B cell (primary cell): ENCODE measurements around the gene PPP1R12B. TPM values are rescaled to one million over a fixed set of nuclear protein-coding genes. Genes with fewer than 3 reads are reported as not detected.

Experiments used
- ATAC-seq: fragments of 200-7000 bp; cut with Tn5 transposase; one replicate; pipeline ENCODE4 v1.10.0; 2021; ENCODE audit warnings: low read depth, mild to moderate bottlenecking, moderate number of reproducible peaks, moderate library complexity
- CTCF ChIA-PET: fragments of 350-600 bp; sonication (Branson Sonifier 250); formaldehyde crosslinking; loops from one replicate; lab custom pipeline; 2021; ENCODE audit warnings: antibody characterized with exemption, inconsistent platforms; lab: Charles Lee
- POLR2A ChIA-PET: fragments of 350-600 bp; sonication (Branson Sonifier 250); formaldehyde crosslinking; loops from one replicate; lab custom pipeline; 2021; ENCODE audit warnings: antibody characterized with exemption; lab: Charles Lee
- DNase-seq: peaks from one replicate; pipeline ENCODE4 v3.0.0; 2013
- H2AFZ ChIP-seq: 2 replicates; pipeline ENCODE4 v1.6.1; 2012; ENCODE audit warnings: mild to moderate bottlenecking, low read depth, low read length; ENCODE audit not compliant: insufficient read depth, poor library complexity, severe bottlenecking
- H3K27ac ChIP-seq, 2 donors: 1 replicate in 1 of 2; 2 replicates in 1 of 2; pipeline ENCODE4 v1.5.1; 2012 to 2013; ENCODE audit warnings: low read length in 2 of 2, mild to moderate bottlenecking in 2 of 2, moderate library complexity in 1 of 2
- H3K27me3 ChIP-seq, 4 experiments: fragments of 200-600 bp in 1 of 4; sonication (generic) in 1 of 4; replicated peaks in 1 of 4; 1 replicate in 2 of 4; 2 replicates in 2 of 4; pipeline versions ENCODE4 v1.6.1 to v1.7.0; 2013 to 2016; ENCODE audit warnings: low read length in 3 of 4, mild to moderate bottlenecking in 2 of 4, mixed read lengths in 1 of 4, moderate library complexity in 1 of 4; ENCODE audit not compliant: insufficient read depth in 4 of 4, control insufficient read depth in 3 of 4; ENCODE audit errors: control extremely low read depth in 1 of 4
- H3K36me3 ChIP-seq, 2 experiments: replicated peaks in 1 of 2; 1 replicate in 1 of 2; 2 replicates in 1 of 2; pipeline versions ENCODE4 v1.6.1 to v1.7.1; 2013; ENCODE audit warnings: low read length in 1 of 2; ENCODE audit not compliant: insufficient read depth in 2 of 2, control insufficient read depth in 1 of 2; ENCODE audit errors: control extremely low read depth in 1 of 2, extremely low read depth in 1 of 2
- H3K4me1 ChIP-seq, 2 donors: fragments of 200-600 bp in 1 of 2; sonication (generic) in 1 of 2; 1 replicate in 1 of 2; 2 replicates in 1 of 2; pipeline versions ENCODE4 v1.5.1 to v1.6.1; 2013 to 2017; ENCODE audit warnings: low read length in 2 of 2; ENCODE audit not compliant: control insufficient read depth in 2 of 2, insufficient read depth in 2 of 2
- H3K4me2 ChIP-seq: replicated peaks from 2 replicates; pipeline ENCODE3; 2012; ENCODE audit warnings: mild to moderate bottlenecking, low read depth, low read length; ENCODE audit not compliant: poor library complexity, severe bottlenecking
- H3K4me3 ChIP-seq, 5 experiments: fragments of 200-600 bp in 1 of 5; sonication (generic) in 1 of 5; 1 replicate in 3 of 5; 2 replicates in 2 of 5; pipeline versions ENCODE4 v1.5.1 to v1.7.0; 2011 to 2016; ENCODE audit warnings: low read length in 4 of 5, mild to moderate bottlenecking in 4 of 5, low read depth in 2 of 5, control low read depth in 1 of 5, moderate library complexity in 1 of 5; ENCODE audit not compliant: insufficient read depth in 1 of 5; ENCODE audit errors: control extremely low read depth in 1 of 5, extremely low read depth in 1 of 5
- H3K79me2 ChIP-seq: fragments of 200-600 bp; sonication (generic); one replicate; pipeline ENCODE4 v1.6.0; 2016; ENCODE audit warnings: low read length; ENCODE audit not compliant: control insufficient read depth, insufficient read depth
- H3K9ac ChIP-seq: fragments of 200-600 bp; sonication (generic); 2 replicates; pipeline ENCODE4 v1.6.1; 2017; ENCODE audit warnings: mild to moderate bottlenecking, low read length, moderate library complexity
- H3K9me3 ChIP-seq, 3 donors: one replicate each; pipeline versions ENCODE4 v1.6.1 to v1.7.1; 2013; ENCODE audit warnings: low read length in 2 of 3; ENCODE audit not compliant: control insufficient read depth in 2 of 3, insufficient read depth in 1 of 3; ENCODE audit errors: control extremely low read depth in 1 of 3
- H4K20me1 ChIP-seq: 2 replicates; pipeline ENCODE4 v1.6.0; 2012; ENCODE audit warnings: mild to moderate bottlenecking, low read length; ENCODE audit not compliant: insufficient read depth, control insufficient read depth, poor library complexity, severe bottlenecking
- H3K27ac Mint-ChIP-seq: one replicate; pipeline ENCODE4 v1.8.0; 2021; ENCODE audit warnings: mixed read lengths
- H3K27me3 Mint-ChIP-seq: one replicate; pipeline ENCODE4 v1.8.0; 2021; ENCODE audit warnings: mixed read lengths
- H3K4me1 Mint-ChIP-seq: one replicate; pipeline ENCODE4 v1.8.0; 2021; ENCODE audit warnings: mixed read lengths
- H3K4me3 Mint-ChIP-seq: one replicate; pipeline ENCODE4 v1.8.0; 2021; ENCODE audit warnings: mixed read lengths
- H3K9me3 Mint-ChIP-seq: one replicate; pipeline ENCODE4 v1.8.0; 2022; ENCODE audit warnings: mixed read lengths; ENCODE audit not compliant: insufficient read depth
- CTCF ChIP-seq: fragments of 200-600 bp; IDR thresholded peaks from one replicate; pipeline ENCODE4 v1.8.0; 2022; ENCODE audit warnings: antibody characterized with exemption, mild to moderate bottlenecking
- EZH2 ChIP-seq: IDR thresholded peaks from 2 replicates; pipeline ENCODE4 v1.6.1; 2012; ENCODE audit warnings: borderline replicate concordance, low read depth, mild to moderate bottlenecking, moderate library complexity, low read length; ENCODE audit not compliant: insufficient read depth, poor library complexity, severe bottlenecking
- WGBS: methylation state at CpG from one replicate; pipeline ENCODE4 v1.1.5; 2013; ENCODE audit warnings: missing lambda C conversion rate; ENCODE audit not compliant: insufficient coverage; 5-methylcytosine and 5-hydroxymethylcytosine counted together
- intact Hi-C: fragments of 100-400 bp; cut with micrococcal nuclease; formaldehyde crosslinking; loops from one replicate; pipeline ENCODE4 v1.10.0; 2022
- polyA plus RNA-seq: library from polyadenylated mRNA; depleted of rRNA; stranded (reverse); fragments of >200 nt; gene quantifications from 2 replicates; pipeline ENCODE4 v1.2.3, GENCODE V29; 2012
- total RNA-seq, 2 donors: library from RNA; stranded (reverse); fragments of 120-200 nt in 1 of 2; gene quantifications; 1 replicate in 1 of 2; 2 replicates in 1 of 2; pipeline versions ENCODE4 v1.2.3 to v1.2.4, GENCODE V29; 2013 to 2022

The PPP1R12B gene
- total and polyA plus RNA-seq, 2 donors (not counting 1 experiment from before 2014, with no cell fraction given), result 7.1 to 49.6 TPM

GRCh38 chr1:202305168-202305567 is 43.3 kb upstream of the PPP1R12B start:
- CTCF ChIA-PET, result no interaction called here
- H3K27me3 ChIP-seq, result no peaks in the 10 kb centered on the region
- Mint-ChIP-seq H3K4me1 (no peaks in the 10 kb centered on the region), H3K27ac (no peak overlapping the region), H3K9me3 (no peaks in the 10 kb centered on the region), H3K4me3 (no peak overlapping the region), H3K27me3 (peaks cover 9% of the 10 kb centered on the region)
- intact Hi-C loops, result no loop called here
- H3K4me3 ChIP-seq, result no peak overlapping the region
- TF ChIP-seq CTCF, result no peak
- no peak for TF ChIP-seq EZH2
- H3K4me2 ChIP-seq, result no peak overlapping the region
- no CpG with 5 or more reads among the region's 1 CpG for WGBS
- ATAC-seq, result no peak
- no peak overlapping the region for H3K27ac ChIP-seq
- POLR2A ChIA-PET, result no interaction called here
- no peaks in the 10 kb centered on the region for H3K4me1 ChIP-seq
- no peaks in the 10 kb centered on the region for H3K9me3 ChIP-seq
- no peak for DNase-seq
- no peak overlapping the region for H3K9ac ChIP-seq
- H3K79me2 ChIP-seq, result no peaks in the 10 kb centered on the region
- no peaks in the 10 kb centered on the region for H4K20me1 ChIP-seq
- H3K36me3 ChIP-seq, result no peaks in the 10 kb centered on the region
- no peak overlapping the region for H2AFZ ChIP-seq

GRCh38 chr1:202306535-202307345 is 41.8 kb upstream of the PPP1R12B start:
- H4K20me1 ChIP-seq, result no peaks in the 10 kb centered on the region
- intact Hi-C loops, result no loop called here
- Mint-ChIP-seq H3K27me3 (peaks cover 11% of the 10 kb centered on the region), H3K27ac (no peak overlapping the region), H3K4me1 (no peaks in the 10 kb centered on the region), H3K4me3 (no peak overlapping the region), H3K9me3 (no peaks in the 10 kb centered on the region)
- ChIA-PET CTCF (interaction anchor here (1.0 to 2.1 kb wide), 2 partner anchors 10 to 32 kb away, joined by 3 to 7 read pairs; no protein-coding TSS in a partner anchor), POLR2A (no interaction called here)
- no peak overlapping the region for H3K9ac ChIP-seq
- no peak overlapping the region for H3K27ac ChIP-seq
- no peaks in the 10 kb centered on the region for H3K36me3 ChIP-seq
- ATAC-seq, result no peak
- DNase-seq, result no peak
- H3K4me2 ChIP-seq, result no peak overlapping the region
- H3K9me3 ChIP-seq, result no peaks in the 10 kb centered on the region
- peaks cover 0 to 1% (median 0%) of the 10 kb centered on the region in 4 experiments for H3K27me3 ChIP-seq
- TF ChIP-seq EZH2, result no peak
- TF ChIP-seq CTCF, result no peak
- no peaks in the 10 kb centered on the region for H3K4me1 ChIP-seq
- H3K79me2 ChIP-seq, result no peaks in the 10 kb centered on the region
- 81% methylated on average over 8 of the region's 9 CpGs for WGBS
- no peak overlapping the region for H2AFZ ChIP-seq
- H3K4me3 ChIP-seq, result no peak overlapping the region
